Measurements from ENCODE around the gene FUCA2.

GRCh38 chr6:143486752-143487151 lies 24.8 kb downstream of the FUCA2 start:
- no peak for TF ChIP-seq CREB5 (CRISPR knock-in tag; IDR thresholded peaks at IDR 0.05; ENCODE audit: low read depth)
- TF ChIP-seq ZC3H10 (CRISPR knock-in tag; IDR thresholded peaks at IDR 0.05): no peak
- TF ChIP-seq CSDC2 (CRISPR knock-in tag; IDR thresholded peaks at IDR 0.05): no peak

Data from SK-N-SH treated with all-trans-retinoic acid at 6 μM for 48 hours (cell line).